Fibroblast of lung (primary cell): Measurements from ENCODE around the gene CEP20.

Experiments
- CTCF ChIP-seq, 2 donors: IDR thresholded peaks in 1 of 2; conservative IDR thresholded peaks in 1 of 2; 1 replicate in 1 of 2; 2 replicates in 1 of 2; pipeline ENCODE4 v1.5.1; 2011 to 2012; ENCODE audit warnings: low read length in 2 of 2, control low read depth in 1 of 2, inconsistent platforms in 1 of 2, low read depth in 1 of 2, mild to moderate bottlenecking in 1 of 2
- EZH2 ChIP-seq: IDR thresholded peaks from 2 replicates; pipeline ENCODE4 v1.5.1; 2012; ENCODE audit warnings: low read length, control low read depth, mild to moderate bottlenecking; ENCODE audit errors: missing control alignments

DNA sequence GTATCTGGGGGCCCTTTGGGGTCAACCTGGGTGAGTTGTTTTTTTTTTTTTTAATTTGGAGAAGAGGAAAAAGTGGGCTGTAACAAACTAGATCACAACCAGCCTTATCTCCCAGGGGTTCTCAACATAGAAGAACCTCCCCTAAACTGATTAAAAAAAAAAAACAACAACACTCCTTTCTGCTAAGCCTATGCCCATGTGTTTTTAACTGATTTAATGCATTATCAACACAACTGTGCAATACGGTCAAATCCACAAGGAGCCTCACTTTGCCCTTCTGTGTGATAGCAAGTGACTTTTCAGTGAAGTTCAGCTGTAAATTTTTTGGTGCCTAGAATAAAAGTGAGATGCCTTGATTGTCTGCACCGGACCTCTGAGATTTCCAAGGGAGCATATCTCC is 32.2 kb downstream of the CEP20 start:
- TF ChIP-seq EZH2 (no peak), CTCF (conservative IDR thresholded peaks at IDR 0.05 in 1 of 2, IDR thresholded peaks at IDR 0.05 in 1 of 2; ENCODE audit: low read depth in 1 of 2, low read length in 2 of 2) (no peak)
